HEK293 (cell line): ENCODE measurements around the gene CLIC4.

ENCODE experiments used
- CTCF ChIP-seq: fragments of 450-650 bp; formaldehyde crosslinking; IDR thresholded peaks from 2 replicates; pipeline ENCODE4 v1.5.1; 2016; ENCODE audit warnings: missing biosample characterization, missing genetic modification characterization
- MEIS1 ChIP-seq: sonication (generic); formaldehyde crosslinking; IDR thresholded peaks from 2 replicates; pipeline ENCODE4 v1.8.1; 2022; ENCODE audit warnings: missing genetic modification reagents, mild to moderate bottlenecking, borderline replicate concordance
- REST ChIP-seq: fragments of 450-650 bp; formaldehyde crosslinking; IDR thresholded peaks from 2 replicates; pipeline ENCODE4 v1.5.1; 2016; ENCODE audit warnings: missing biosample characterization, missing genetic modification characterization
- ZNF132 ChIP-seq: fragments of 450-650 bp; formaldehyde crosslinking; IDR thresholded peaks from 2 replicates; pipeline ENCODE4 v1.5.1; 2017; ENCODE audit warnings: missing biosample characterization, missing genetic modification characterization, borderline replicate concordance

- TF ChIP-seq REST (tag by site-specific recombination) (no peak), MEIS1 (CRISPR knock-in tag) (no peak), CTCF (no peak), ZNF132 (no peak)
These were observed 127.0 kb downstream of the CLIC4 start for GRCh38 chr1:24872061-24872850.
